Kidney (tissue), 14 donors: Measurements from ENCODE around the gene ARG2. TPM values are rescaled to one million over a fixed set of nuclear protein-coding genes. Genes with fewer than 3 reads are reported as not detected.

Source experiments
- DNase-seq, 5 donors: peaks; one replicate each; pipeline ENCODE4 v3.0.0-alpha.2; 2013 to 2020
- FAIRE-seq: peaks from 2 replicates; lab custom pipeline; 2012; peaks lifted over from hg19 to GRCh38; lab: Jason Lieb, UNC
- H3K27ac ChIP-seq, 2 donors: one replicate each; pipeline ENCODE4 v1.7.0; 2013; ENCODE audit warnings: low read depth in 2 of 2, low read length in 2 of 2, inconsistent platforms in 1 of 2
- H3K27me3 ChIP-seq: one replicate; pipeline ENCODE4 v1.7.1; 2013; ENCODE audit warnings: low read length, inconsistent platforms; ENCODE audit not compliant: control insufficient read depth, insufficient read depth
- H3K36me3 ChIP-seq, 3 donors: one replicate each; pipeline versions ENCODE4 v1.7.0 to v1.7.1; 2013; ENCODE audit warnings: low read length in 3 of 3, control low read depth in 1 of 3, inconsistent platforms in 1 of 3; ENCODE audit not compliant: insufficient read depth in 3 of 3, control insufficient read depth in 2 of 3
- H3K4me1 ChIP-seq, 3 donors: one replicate each; pipeline versions ENCODE4 v1.7.0 to v1.7.1; 2013; ENCODE audit warnings: low read length in 3 of 3, inconsistent platforms in 1 of 3, low read depth in 1 of 3; ENCODE audit not compliant: control insufficient read depth in 2 of 3, insufficient read depth in 2 of 3
- H3K4me3 ChIP-seq, 3 donors: one replicate each; pipeline versions ENCODE4 v1.7.0 to v1.8.1; 2013; ENCODE audit warnings: low read length in 3 of 3, control low read depth in 1 of 3, inconsistent platforms in 1 of 3
- H3K9ac ChIP-seq, 3 donors: one replicate each; pipeline versions ENCODE4 v1.7.0 to v1.7.1; 2013; ENCODE audit warnings: low read length in 3 of 3, control low read depth in 1 of 3, inconsistent platforms in 1 of 3
- H3K9me3 ChIP-seq, 3 donors: one replicate each; pipeline versions ENCODE4 v1.7.0 to v1.7.1; 2013; ENCODE audit warnings: low read length in 3 of 3, control low read depth in 1 of 3, inconsistent platforms in 1 of 3; ENCODE audit not compliant: control insufficient read depth in 2 of 3, insufficient read depth in 1 of 3
- CTCF ChIP-seq: IDR thresholded peaks from 3 replicates; pipeline ENCODE4 v1.5.1; 2012; ENCODE audit warnings: mild to moderate bottlenecking, moderate library complexity, borderline replicate concordance; ENCODE audit not compliant: insufficient read depth; ENCODE audit errors: extremely low read depth
- intact Hi-C: fragments of 100-400 bp; cut with DNase I; formaldehyde crosslinking; loops from one replicate; pipeline ENCODE4 v1.11.1; 2022
- polyA plus RNA-seq: library from polyadenylated mRNA; stranded (reverse); fragments of 350-450 nt; fragmentation: Illumina TruSeq; extraction: RNeasy Lipid Tissue Mini Kit (QIAGEN cat#74804); gene quantifications from one replicate; pipeline ENCODE4 v1.2.3, GENCODE V29; 2014; ENCODE audit warnings: low read depth, low replicate concordance; ENCODE audit not compliant: insufficient read depth
- total RNA-seq: library from RNA; stranded (reverse); fragmentation: NEBNext Ultra II Directional; extraction: Animal tissue kit (Norgen Biotek cat#: 25700); gene quantifications from one replicate; pipeline ENCODE4 v1.2.1, GENCODE V29; 2021
- donor health status: control.
- donor health status: control.
- donor health status: control.
- donor health status: control.
- donor health status: control.
- donor health status: DM: yes; HTN: yes; CAD: no.
- donor health status: Normal renal cell carcinoma (clear cell type).

Gene ARG2
- total and polyA plus RNA-seq, 2 donors from 2014 or later = 19.2 to 77.0 TPM

GRCh38 chr14:67576216-67576955 lies 43.3 kb upstream of the ARG2 start:
- H3K4me1 ChIP-seq = peaks cover 0 to 27% (median 22%) of the 10 kb centered on the region in 3 donors
- peak overlapping the region in 1 of 2 donors; percentile 49 for H3K27ac ChIP-seq
- no peak overlapping the region for H3K9ac ChIP-seq
- DNase-seq (peak in 2 of 5 donors; percentile 38 to 55), FAIRE-seq (no peak)
- intact Hi-C loops = no loop called here
- TF ChIP-seq CTCF = no peak
- no peaks in the 10 kb centered on the region for H3K27me3 ChIP-seq
- no peak overlapping the region for H3K4me3 ChIP-seq
- H3K36me3 ChIP-seq = peaks cover 0 to 5% (median 0%) of the 10 kb centered on the region in 3 donors
- no peaks in the 10 kb centered on the region for H3K9me3 ChIP-seq

- Histone ChIP-seq H3K4me1 (peaks cover 0 to 27% (median 22%) of the 10 kb centered on the region in 3 donors), H3K9ac (no peak overlapping the region), H3K36me3 (peaks cover 0 to 5% (median 0%) of the 10 kb centered on the region in 3 donors), H3K27me3 (no peaks in the 10 kb centered on the region), H3K4me3 (no peak overlapping the region), H3K9me3 (no peaks in the 10 kb centered on the region), H3K27ac (no peak overlapping the region)
- DNase-seq (peak in 1 of 5 donors; percentile 25), FAIRE-seq (no peak)
- intact Hi-C loops = no loop called here
- TF ChIP-seq CTCF = no peak
Observed at GRCh38 chr14:67577181-67577808, 42.4 kb upstream of the ARG2 start.

- no peak for TF ChIP-seq CTCF
- Histone ChIP-seq H3K27ac (no peak overlapping the region), H3K4me1 (peaks cover 0 to 27% (median 19%) of the 10 kb centered on the region in 3 donors), H3K27me3 (no peaks in the 10 kb centered on the region), H3K4me3 (no peak overlapping the region), H3K9ac (no peak overlapping the region), H3K9me3 (no peaks in the 10 kb centered on the region), H3K36me3 (peaks cover 0 to 5% (median 0%) of the 10 kb centered on the region in 3 donors)
- intact Hi-C loops = no loop called here
- DNase-seq (no peak), FAIRE-seq (no peak)
Observed at GRCh38 chr14:67577909-67578749, 41.6 kb upstream of the ARG2 start.
